Endothelial cell of umbilical vein (primary cell): ENCODE measurements around the gene THSD8. TPM values are rescaled to one million over a fixed set of nuclear protein-coding genes. Genes with fewer than 3 reads are reported as not detected.

Experiments
- BruUV-seq: library from RNA; stranded (reverse); fragments of 400-500 nt; replicated peaks from 2 replicates; lab custom pipeline; 2021; lab: Mats Ljungman, UMichigan
- CTCF ChIA-PET: fragments of 300-600, 350-600 bp; sonication (Branson Sonifier 250); formaldehyde crosslinking; loops from one replicate; lab custom pipeline; 2021; ENCODE audit warnings: antibody characterized with exemption, inconsistent platforms; lab: Charles Lee
- POLR2A ChIA-PET: fragments of 300-600, 350-600 bp; sonication (Branson Sonifier 250); formaldehyde crosslinking; loops from one replicate; lab custom pipeline; 2021; ENCODE audit warnings: antibody characterized with exemption, inconsistent platforms; lab: Charles Lee
- DNase-seq: peaks from one replicate; pipeline ENCODE4 v3.0.0-alpha.2; 2011; ENCODE audit warnings: low read depth, low spot score
- FAIRE-seq: peaks from 2 replicates; lab custom pipeline; 2011; peaks lifted over from hg19 to GRCh38; lab: Jason Lieb, UNC
- H2AFZ ChIP-seq: 2 replicates; pipeline ENCODE4 v1.6.0; 2012; ENCODE audit warnings: low read depth, low read length, control low read depth, inconsistent platforms
- H3K27ac ChIP-seq: 2 replicates; pipeline ENCODE4 v1.5.1; 2011; ENCODE audit warnings: low read depth, mild to moderate bottlenecking, control low read depth, low read length, moderate library complexity; ENCODE audit not compliant: insufficient read depth
- H3K27me3 ChIP-seq, 2 experiments: 2 replicates each; pipeline versions ENCODE4 v1.6.0 to v1.6.1; 2011; ENCODE audit warnings: low read length in 2 of 2, mixed read lengths in 1 of 2; ENCODE audit not compliant: control insufficient read depth in 2 of 2, insufficient read depth in 2 of 2
- H3K36me3 ChIP-seq, 2 experiments: 2 replicates in 1 of 2; 3 replicates in 1 of 2; pipeline ENCODE4 v1.5.1; 2011; ENCODE audit warnings: low read length in 2 of 2, mild to moderate bottlenecking in 1 of 2, moderate library complexity in 1 of 2; ENCODE audit not compliant: control insufficient read depth in 2 of 2, insufficient read depth in 2 of 2; ENCODE audit errors: extremely low read depth in 1 of 2
- H3K4me1 ChIP-seq: 3 replicates; pipeline ENCODE4 v1.5.1; 2011; ENCODE audit warnings: mild to moderate bottlenecking, low read length; ENCODE audit not compliant: control insufficient read depth, insufficient read depth; ENCODE audit errors: extremely low read depth
- H3K4me2 ChIP-seq: 2 replicates; pipeline ENCODE4 v1.6.1; 2011; ENCODE audit warnings: low read length, control low read depth, mixed read lengths; ENCODE audit not compliant: insufficient read depth
- H3K4me3 ChIP-seq, 3 experiments: fragments of 200-600 bp in 1 of 3; sonication (generic), shearing (Covaris generic) in 1 of 3; replicated peaks in 1 of 3; 2 replicates each; pipeline ENCODE4 v1.5.1; 2011 to 2016; ENCODE audit warnings: control low read depth in 3 of 3, low read length in 3 of 3, mild to moderate bottlenecking in 2 of 3, inconsistent platforms in 1 of 3, low read depth in 1 of 3, moderate library complexity in 1 of 3; ENCODE audit not compliant: insufficient read depth in 1 of 3
- H3K79me2 ChIP-seq: 2 replicates; pipeline ENCODE4 v1.6.0; 2012; ENCODE audit warnings: low read length, inconsistent platforms; ENCODE audit not compliant: control insufficient read depth, insufficient read depth
- H3K9ac ChIP-seq: replicated peaks from 2 replicates; pipeline ENCODE3; 2011; ENCODE audit warnings: low read length, control low read depth; ENCODE audit not compliant: insufficient read depth; ENCODE audit errors: extremely low read depth
- H3K9me1 ChIP-seq: replicated peaks from 3 replicates; pipeline ENCODE4 v1.6.0; 2011; ENCODE audit warnings: mild to moderate bottlenecking, low read length; ENCODE audit not compliant: control insufficient read depth, insufficient read depth; ENCODE audit errors: extremely low read depth
- H3K9me3 ChIP-seq: replicated peaks from 2 replicates; pipeline ENCODE4 v1.5.1; 2012; ENCODE audit warnings: low read length, inconsistent platforms; ENCODE audit not compliant: control insufficient read depth, insufficient read depth
- H4K20me1 ChIP-seq: replicated peaks from 2 replicates; pipeline ENCODE3; 2011; ENCODE audit warnings: mild to moderate bottlenecking, low read length; ENCODE audit not compliant: control insufficient read depth, insufficient read depth; ENCODE audit errors: extremely low read depth
- CTCF ChIP-seq, 2 donors: IDR thresholded peaks; 1 replicate in 1 of 2; 2 replicates in 1 of 2; pipeline ENCODE4 v1.5.1; 2011; ENCODE audit warnings: low read length in 2 of 2, mild to moderate bottlenecking in 2 of 2, moderate library complexity in 2 of 2, control low read depth in 1 of 2, inconsistent platforms in 1 of 2, low read depth in 1 of 2; ENCODE audit not compliant: insufficient read depth in 1 of 2; ENCODE audit errors: extremely low read depth in 1 of 2
- EZH2 ChIP-seq: IDR thresholded peaks from 2 replicates; pipeline ENCODE4 v1.6.1; 2012; ENCODE audit warnings: borderline replicate concordance, low read depth, mild to moderate bottlenecking, moderate library complexity, low read length, inconsistent platforms; ENCODE audit not compliant: severe bottlenecking
- FOS ChIP-seq: IDR thresholded peaks from 2 replicates; pipeline ENCODE4 v1.6.1; 2011; ENCODE audit warnings: mild to moderate bottlenecking, low read length, moderate library complexity, borderline replicate concordance; ENCODE audit not compliant: insufficient read depth
- GATA2 ChIP-seq: IDR thresholded peaks from 2 replicates; pipeline ENCODE4 v1.7.0; 2011; ENCODE audit warnings: low read depth, mild to moderate bottlenecking, moderate library complexity, mixed read lengths, low read length; ENCODE audit not compliant: insufficient read length, insufficient read depth
- JUN ChIP-seq: IDR thresholded peaks from 2 replicates; pipeline ENCODE4 v1.6.1; 2011; ENCODE audit warnings: borderline replicate concordance, low read depth; ENCODE audit not compliant: insufficient read length, insufficient read depth
- MAX ChIP-seq: IDR thresholded peaks from 2 replicates; pipeline ENCODE4 v1.6.1; 2011; ENCODE audit not compliant: insufficient read depth, insufficient read length
- MYC ChIP-seq: IDR thresholded peaks from one replicate; pipeline ENCODE4 v1.6.1; 2011; ENCODE audit warnings: mild to moderate bottlenecking, low read depth, low read length
- POLR2A ChIP-seq: IDR thresholded peaks from 2 replicates; pipeline ENCODE4 v1.6.1; 2012; ENCODE audit warnings: low read depth, mild to moderate bottlenecking, control low read depth, low read length
- POLR2AphosphoS5 ChIP-seq: IDR thresholded peaks from 2 replicates; pipeline ENCODE4 v1.6.1; 2012; ENCODE audit warnings: low read depth, mild to moderate bottlenecking, control low read depth, low read length, moderate library complexity; ENCODE audit not compliant: insufficient read depth
- dilution Hi-C: fragments of 300-500 bp; cut with MboI; formaldehyde crosslinking; loops from one replicate; pipeline ENCODE4 v1.15.0; 2019; ENCODE audit warnings: low sequenced_read_pairs; ENCODE audit not compliant: extremely low pct_ligation_motif_present
- intact Hi-C: fragments of 100-400 bp; cut with micrococcal nuclease; formaldehyde crosslinking; loops from one replicate; pipeline ENCODE4 v1.10.0; 2022
- polyA plus RNA-seq, 4 experiments: library from polyadenylated mRNA; depleted of rRNA in 3 of 4; stranded (reverse) in 3 of 4; unstranded in 1 of 4; fragments of >200 nt; gene quantifications; 2 replicates each; pipeline versions ENCODE4 v1.2.1 to v1.2.3, GENCODE V29; 2011 to 2012; ENCODE audit warnings: missing spikeins in 1 of 4
- total RNA-seq: library from RNA; stranded (reverse); gene quantifications from 2 replicates; pipeline ENCODE4 v1.2.3, GENCODE V29; 2021

THSD8 gene
- total and polyA plus RNA-seq, 2 donors (not counting 3 experiments of a cell fraction or from before 2014, with no cell fraction given) = 15.9 TPM; not detected in 1

GRCh38 chr19:12787458-12787857 lies 14.4 kb upstream of the THSD8 start:
- H3K36me3 ChIP-seq = no peaks in the 10 kb centered on the region
- POLR2A ChIA-PET = no interaction called here
- H3K4me2 ChIP-seq = no peak overlapping the region
- no peak for TF ChIP-seq MYC
- no peak for TF ChIP-seq POLR2AphosphoS5
- TF ChIP-seq CTCF (IDR thresholded peaks at IDR 0.05; ENCODE audit: extremely low read depth in 1 of 2, insufficient read depth in 1 of 2, low read depth in 1 of 2, low read length in 2 of 2) = no peak
- no peak for TF ChIP-seq JUN
- TF ChIP-seq MAX = no peak
- no peak for TF ChIP-seq FOS
- no peak for TF ChIP-seq EZH2
- TF ChIP-seq POLR2A = no peak
- TF ChIP-seq GATA2 = no peak
- H3K79me2 ChIP-seq = peaks cover 8% of the 10 kb centered on the region
- peaks cover 31% of the 10 kb centered on the region for H3K4me1 ChIP-seq
- H2AFZ ChIP-seq = no peak overlapping the region
- DNase-seq = no peak
- intact Hi-C loops (loop anchor here (10.0 kb wide), 1 partner anchor 147 kb away; the partner anchor contains the start of genes CALR and FARSA), dilution Hi-C loops (no loop called here)
- H3K9ac ChIP-seq = no peak overlapping the region
- CTCF ChIA-PET = interaction anchor here (1.3 to 4.7 kb wide), 3 partner anchors 9 to 27 kb away, joined by 3 to 48 read pairs (median 7); no protein-coding TSS in a partner anchor
- no peaks in the 10 kb centered on the region for H4K20me1 ChIP-seq
- no peak overlapping the region for H3K27ac ChIP-seq
- no peak for FAIRE-seq
- BruUV-seq = no TSS peak
- H3K9me1 ChIP-seq = no peaks in the 10 kb centered on the region
- no peak overlapping the region for H3K4me3 ChIP-seq
- no peaks in the 10 kb centered on the region for H3K27me3 ChIP-seq
- no peaks in the 10 kb centered on the region for H3K9me3 ChIP-seq
